ENCODE measurements around the gene ZEB1. TPM values are rescaled to one million over a fixed set of nuclear protein-coding genes. Genes with fewer than 3 reads are reported as not detected.

ZEB1 gene
- total and polyA plus RNA-seq, 2 of the 13 experiments (the other 11 are each of a cell fraction or from before 2014, with no cell fraction given): 9.6 to 18.0 TPM

DNA sequence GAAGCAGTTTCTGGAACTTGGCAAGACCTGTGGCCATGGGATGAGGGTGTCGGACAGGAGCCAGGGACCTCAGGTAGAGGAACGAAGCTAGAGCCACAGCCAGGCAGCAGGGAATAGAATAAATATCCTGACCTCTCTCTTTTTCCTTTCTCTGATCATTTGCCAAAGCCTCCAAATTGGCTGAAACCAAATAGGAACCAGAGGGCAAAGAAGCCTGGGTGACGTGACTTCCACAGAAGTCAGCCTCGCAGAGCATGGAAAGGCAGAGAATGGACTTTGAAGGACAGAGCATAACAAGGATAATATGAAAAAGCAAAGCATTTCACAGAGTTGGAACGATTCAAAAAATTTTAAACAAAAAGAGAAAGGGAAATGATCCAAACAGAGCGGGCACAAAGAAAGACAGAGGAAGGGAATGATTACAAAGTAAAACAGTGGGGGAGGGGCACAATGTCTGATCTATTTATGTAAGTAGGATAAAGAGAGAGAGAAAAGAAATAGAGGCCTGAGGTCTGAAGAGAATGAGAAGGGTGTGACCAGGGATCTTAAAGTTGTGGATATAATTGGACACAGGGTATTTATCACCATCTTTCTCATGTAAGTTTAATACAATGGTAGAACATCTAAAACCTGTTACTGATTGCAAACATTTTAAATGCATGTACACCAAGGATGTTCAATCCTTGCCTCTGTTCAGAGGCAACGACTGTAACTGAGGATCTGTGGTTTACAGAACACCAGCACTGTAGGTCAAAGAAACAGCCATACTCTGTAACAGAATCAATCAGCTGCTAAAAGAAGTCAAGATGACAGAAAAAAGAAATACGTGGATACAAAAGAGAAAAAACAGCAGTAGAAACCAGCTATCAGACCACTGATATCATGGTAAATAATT is 4.5 kb upstream of the ZEB1 start (continued):
- TF ChIP-seq ZNF143 (CRISPR knock-in tag; IDR thresholded peaks at IDR 0.05): no peak
- TF ChIP-seq NR2C2 (CRISPR knock-in tag; IDR thresholded peaks at IDR 0.05; ENCODE audit: borderline replicate concordance): no peak
- no peak for TF ChIP-seq MTA1 (CRISPR knock-in tag; IDR thresholded peaks at IDR 0.05; ENCODE audit: borderline replicate concordance)
- TF ChIP-seq SP5 (CRISPR knock-in tag; IDR thresholded peaks at IDR 0.05; ENCODE audit: borderline replicate concordance, low read depth): no peak
- no peak for TF ChIP-seq ZFP37 (CRISPR knock-in tag; IDR thresholded peaks at IDR 0.05; ENCODE audit: borderline replicate concordance)

DNA sequence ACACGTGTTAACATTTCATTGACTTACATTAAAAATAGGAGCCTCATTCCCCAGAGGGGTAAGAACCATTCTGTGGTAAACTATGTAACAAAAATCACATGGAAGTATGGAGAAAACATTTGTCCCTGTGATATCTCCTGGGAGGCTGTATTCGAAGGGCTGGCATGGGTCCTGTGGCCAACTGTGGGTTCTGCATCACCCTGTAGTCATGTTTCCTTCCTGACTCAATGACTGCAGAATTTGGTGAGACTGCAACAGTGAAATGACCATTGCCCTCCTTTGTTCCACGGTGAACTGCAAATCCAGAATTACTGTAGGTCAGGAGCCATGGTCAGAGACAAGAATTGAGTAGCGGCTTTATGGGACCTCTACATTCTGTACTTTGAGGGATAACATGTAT is 3.6 kb upstream of the ZEB1 start:
- Histone ChIP-seq H3K27ac (ENCODE audit: extremely low read length, insufficient read depth, low read length) (no peak overlapping the region), H4K20me1 (ENCODE audit: insufficient read depth, low read length) (no peaks in the 10 kb centered on the region), H2AFZ (ENCODE audit: low read length) (no peak overlapping the region), H3K36me3 (replicated peaks in 1 of 2; ENCODE audit: control insufficient read depth in 1 of 2, insufficient read depth in 2 of 2, low read length in 2 of 2) (no peaks in the 10 kb centered on the region), H3K9ac (ENCODE audit: insufficient read depth, low read depth, low read length) (no peak overlapping the region), H3K79me2 (ENCODE audit: insufficient read depth, low read length) (peaks cover 1% of the 10 kb centered on the region), H3K27me3 (ENCODE audit: control insufficient read depth in 1 of 2, insufficient read depth in 2 of 2, low read length in 2 of 2) (no peaks in the 10 kb centered on the region; a peak in 1 of 5 replicates), H3K9me3 (ENCODE audit: low read length) (no peaks in the 10 kb centered on the region), H3K4me2 (ENCODE audit: low read depth, low read length) (no peak overlapping the region), H3K4me1 (ENCODE audit: insufficient read depth, low read length) (peaks cover 11% of the 10 kb centered on the region; the same call in 1 of the 2 replicates), H3K4me3 (replicated peaks in 1 of 3; ENCODE audit: insufficient read depth in 1 of 3, low read depth in 2 of 3, low read length in 3 of 3) (no peak overlapping the region)
- intact Hi-C loops (cut with micrococcal nuclease; ENCODE audit: unreplicated experiment): no loop called here
- FAIRE-seq: no peak
- DNase-seq (ENCODE audit: low spot score): no peak
- in situ Hi-C loops (cut with HindIII; ENCODE audit: extremely low pct_ligation_motif_present, low pct_unique_long_range_greater_than_20kb): no loop called here
- no TSS peak for BruUV-seq (replicated peaks)
- ATAC-seq: no peak
- ChIA-PET CTCF (ENCODE audit: low intra/inter-chr PET ratio, low total read pairs) (no interaction called here), POLR2A (no interaction called here)
- WGBS (ENCODE audit: low lambda C conversion rate): 78% methylated on average over 4 of the region's 4 CpGs
- TF ChIP-seq, protein P1, sequence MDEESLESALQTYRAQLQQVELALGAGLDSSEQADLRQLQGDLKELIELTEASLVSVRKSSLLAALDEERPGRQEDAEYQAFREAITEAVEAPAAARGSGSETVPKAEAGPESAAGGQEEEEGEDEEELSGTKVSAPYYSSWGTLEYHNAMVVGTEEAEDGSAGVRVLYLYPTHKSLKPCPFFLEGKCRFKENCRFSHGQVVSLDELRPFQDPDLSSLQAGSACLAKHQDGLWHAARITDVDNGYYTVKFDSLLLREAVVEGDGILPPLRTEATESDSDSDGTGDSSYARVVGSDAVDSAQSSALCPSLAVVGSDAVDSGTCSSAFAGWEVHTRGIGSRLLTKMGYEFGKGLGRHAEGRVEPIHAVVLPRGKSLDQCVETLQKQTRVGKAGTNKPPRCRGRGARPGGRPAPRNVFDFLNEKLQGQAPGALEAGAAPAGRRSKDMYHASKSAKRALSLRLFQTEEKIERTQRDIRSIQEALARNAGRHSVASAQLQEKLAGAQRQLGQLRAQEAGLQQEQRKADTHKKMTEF (CRISPR knock-in tag; IDR thresholded peaks at IDR 0.05): no peak
- no peak for TF ChIP-seq PREB (CRISPR knock-in tag; IDR thresholded peaks at IDR 0.05)
- no peak for TF ChIP-seq ZNF136 (CRISPR knock-in tag; IDR thresholded peaks at IDR 0.05; ENCODE audit: low read depth)
- no peak for TF ChIP-seq SRSF1 (optimal IDR thresholded peaks at IDR 0.05; ENCODE audit: low read depth, low read length)
- no peak for TF ChIP-seq ZNF17 (CRISPR knock-in tag; IDR thresholded peaks at IDR 0.05)
- TF ChIP-seq SRY (CRISPR knock-in tag; IDR thresholded peaks at IDR 0.05): no peak
- no peak for TF ChIP-seq ZNF614 (CRISPR knock-in tag; IDR thresholded peaks at IDR 0.05; ENCODE audit: borderline replicate concordance)
- no peak for TF ChIP-seq NCOA2 (CRISPR knock-in tag; IDR thresholded peaks at IDR 0.05)
- TF ChIP-seq, protein P2, sequence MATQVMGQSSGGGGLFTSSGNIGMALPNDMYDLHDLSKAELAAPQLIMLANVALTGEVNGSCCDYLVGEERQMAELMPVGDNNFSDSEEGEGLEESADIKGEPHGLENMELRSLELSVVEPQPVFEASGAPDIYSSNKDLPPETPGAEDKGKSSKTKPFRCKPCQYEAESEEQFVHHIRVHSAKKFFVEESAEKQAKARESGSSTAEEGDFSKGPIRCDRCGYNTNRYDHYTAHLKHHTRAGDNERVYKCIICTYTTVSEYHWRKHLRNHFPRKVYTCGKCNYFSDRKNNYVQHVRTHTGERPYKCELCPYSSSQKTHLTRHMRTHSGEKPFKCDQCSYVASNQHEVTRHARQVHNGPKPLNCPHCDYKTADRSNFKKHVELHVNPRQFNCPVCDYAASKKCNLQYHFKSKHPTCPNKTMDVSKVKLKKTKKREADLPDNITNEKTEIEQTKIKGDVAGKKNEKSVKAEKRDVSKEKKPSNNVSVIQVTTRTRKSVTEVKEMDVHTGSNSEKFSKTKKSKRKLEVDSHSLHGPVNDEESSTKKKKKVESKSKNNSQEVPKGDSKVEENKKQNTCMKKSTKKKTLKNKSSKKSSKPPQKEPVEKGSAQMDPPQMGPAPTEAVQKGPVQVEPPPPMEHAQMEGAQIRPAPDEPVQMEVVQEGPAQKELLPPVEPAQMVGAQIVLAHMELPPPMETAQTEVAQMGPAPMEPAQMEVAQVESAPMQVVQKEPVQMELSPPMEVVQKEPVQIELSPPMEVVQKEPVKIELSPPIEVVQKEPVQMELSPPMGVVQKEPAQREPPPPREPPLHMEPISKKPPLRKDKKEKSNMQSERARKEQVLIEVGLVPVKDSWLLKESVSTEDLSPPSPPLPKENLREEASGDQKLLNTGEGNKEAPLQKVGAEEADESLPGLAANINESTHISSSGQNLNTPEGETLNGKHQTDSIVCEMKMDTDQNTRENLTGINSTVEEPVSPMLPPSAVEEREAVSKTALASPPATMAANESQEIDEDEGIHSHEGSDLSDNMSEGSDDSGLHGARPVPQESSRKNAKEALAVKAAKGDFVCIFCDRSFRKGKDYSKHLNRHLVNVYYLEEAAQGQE (IDR thresholded peaks at IDR 0.05; ENCODE audit: borderline replicate concordance in 1 of 2, low read depth in 1 of 2, low read length in 2 of 2): no peak
- TF ChIP-seq ZNF766 (CRISPR knock-in tag; IDR thresholded peaks at IDR 0.05; ENCODE audit: borderline replicate concordance): no peak
- TF ChIP-seq NRL (CRISPR knock-in tag; IDR thresholded peaks at IDR 0.05; ENCODE audit: borderline replicate concordance): no peak
